GM19463 (cell line): ENCODE measurements around the gene PNKD.
"Not testable (repeated sequence)": the region's sequence is repeated elsewhere in the genome, so short reads cannot be mapped to it uniquely, and the experiment has no call there.

ENCODE experiments used
- ATAC-seq: cut with Tn5 transposase; IDR thresholded peaks from one replicate; pipeline ENCODE4 v1.9.1; 2021; ENCODE audit warnings: mild to moderate bottlenecking, moderate library complexity; ENCODE audit not compliant: unreplicated experiment

Gene PNKD

GRCh38 chr2:218314764-218315163 lies 44.4 kb downstream of the PNKD start:
- ATAC-seq, result not testable (repeated sequence)

GRCh38 chr2:218315397-218315796 lies 45.1 kb downstream of the PNKD start:
- ATAC-seq, result no peak

GRCh38 chr2:218317303-218317630 lies 46.9 kb downstream of the PNKD start:
- ATAC-seq, result no peak

GRCh38 chr2:218317835-218318234 lies 47.5 kb downstream of the PNKD start:
- no peak for ATAC-seq

DNA sequence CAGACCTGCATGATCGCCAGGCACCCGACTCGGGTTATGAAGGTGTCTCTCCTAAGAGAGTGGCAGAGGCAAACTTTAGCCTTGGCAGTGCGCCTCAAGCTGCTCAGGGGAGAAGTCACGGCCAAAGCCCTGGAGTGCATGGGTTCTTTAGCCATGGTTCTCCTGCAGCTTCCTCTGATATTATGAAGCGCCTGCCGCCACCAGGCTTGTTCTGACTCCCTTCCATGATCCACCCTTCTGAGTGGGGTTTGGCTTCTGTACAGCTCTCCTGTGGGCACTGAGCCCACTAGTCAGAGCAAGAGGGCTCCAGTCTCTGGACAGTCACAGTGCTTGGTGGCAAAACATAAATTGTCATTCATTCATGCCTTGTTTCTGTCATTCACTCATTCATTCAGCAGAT lies 47.9 kb downstream of the PNKD start:
- ATAC-seq, result no peak

DNA sequence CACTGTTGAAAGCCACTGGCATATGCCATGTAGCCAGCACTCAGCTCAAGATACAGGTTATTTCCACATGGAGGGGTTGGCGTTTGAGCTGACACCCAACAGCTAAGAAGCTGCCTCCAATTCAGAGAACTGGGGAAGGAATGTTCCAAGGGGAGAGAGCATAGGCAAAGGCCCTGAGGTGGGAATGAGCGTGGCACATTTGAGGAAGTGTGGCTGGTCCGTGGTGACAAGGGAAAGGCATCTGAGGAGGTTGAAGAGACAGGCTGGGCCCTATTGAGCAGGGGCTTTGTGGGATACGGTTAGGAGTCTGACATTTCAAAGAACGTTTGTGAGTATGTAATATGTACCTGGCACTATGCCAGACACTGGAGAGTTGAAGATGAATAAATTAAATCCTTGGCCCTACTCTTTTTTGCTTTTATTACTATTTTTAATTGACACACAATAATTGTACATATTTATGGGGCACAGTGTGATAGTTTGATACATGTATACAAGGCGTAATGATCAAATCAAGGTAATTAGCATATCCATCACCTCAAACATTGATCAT lies 49.6 kb downstream of the PNKD start:
- ATAC-seq, result no peak

GRCh38 chr2:218320704-218321336 lies 50.5 kb downstream of the PNKD start:
- ATAC-seq, result no peak

DNA sequence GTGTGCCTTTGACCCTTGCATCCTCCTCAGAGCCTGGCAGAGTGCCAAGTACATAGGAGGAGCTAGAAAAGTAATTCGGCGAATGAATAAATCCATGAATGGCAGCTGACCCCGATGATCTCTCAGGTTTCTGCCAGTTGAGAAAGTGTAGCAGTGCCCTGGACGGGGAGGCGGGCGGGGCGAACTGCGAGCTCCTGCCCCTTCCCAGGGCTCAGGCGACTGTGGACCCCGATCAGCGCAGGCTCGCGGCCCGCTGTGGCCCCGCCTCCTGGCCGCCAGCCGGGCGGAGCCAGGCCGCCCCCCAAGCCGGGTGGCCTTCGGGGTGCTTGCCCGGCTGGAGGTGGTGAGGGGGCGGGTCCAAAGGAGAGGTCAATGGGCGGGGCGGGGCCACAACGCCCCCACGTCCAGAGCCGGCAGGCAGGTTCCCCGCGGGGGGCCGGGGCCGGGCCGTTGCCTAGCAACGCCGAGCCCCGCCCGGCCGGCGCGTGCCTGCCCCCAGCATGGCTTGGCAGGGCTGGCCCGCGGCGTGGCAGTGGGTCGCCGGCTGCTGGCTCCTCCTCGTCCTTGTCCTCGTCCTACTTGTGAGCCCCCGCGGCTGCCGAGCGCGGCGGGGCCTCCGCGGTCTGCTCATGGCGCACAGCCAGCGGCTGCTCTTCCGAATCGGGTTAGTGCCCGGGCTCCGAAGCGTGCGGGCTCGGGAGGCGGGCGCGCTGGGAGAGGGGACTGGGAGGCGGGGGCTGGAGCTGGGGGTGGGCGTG lies 52.6 kb downstream of the PNKD start:
- peak; percentile 70 for ATAC-seq

GRCh38 chr2:218323526-218324472 lies 53.5 kb downstream of the PNKD start:
- ATAC-seq, result no peak

DNA sequence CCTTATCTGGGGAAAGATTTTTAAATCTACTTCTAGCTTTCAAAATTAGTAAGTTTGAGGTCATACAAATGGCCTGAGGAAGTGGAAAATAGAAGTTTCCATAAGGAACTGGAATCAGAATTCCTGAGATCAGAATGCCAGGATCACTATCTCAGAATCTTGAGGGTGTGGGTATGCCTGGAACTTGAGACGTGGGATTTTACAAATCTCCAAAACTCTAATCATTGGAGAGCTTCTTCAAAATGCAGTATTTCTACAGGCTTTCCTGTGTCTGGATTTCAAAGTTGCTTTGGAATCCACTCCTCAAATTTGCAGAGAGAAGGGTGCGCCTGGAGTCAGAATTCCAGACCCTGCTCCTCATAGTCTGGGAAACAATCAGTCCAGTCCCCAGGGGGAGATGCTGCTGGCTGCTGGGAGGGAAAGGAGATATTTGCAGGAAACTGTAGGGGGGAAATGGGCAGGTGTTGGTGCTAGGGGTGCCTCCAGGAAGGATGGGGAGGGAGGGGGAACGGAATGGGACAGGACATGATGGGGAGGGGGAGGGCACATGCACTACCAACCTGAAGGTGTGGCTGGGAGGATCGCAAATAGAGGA lies 55.3 kb downstream of the PNKD start:
- no peak for ATAC-seq

- ATAC-seq, result no peak
Measured at GRCh38 chr2:218326315-218326714, 56.0 kb downstream of the PNKD start.

GRCh38 chr2:218327451-218328210 lies 57.3 kb downstream of the PNKD start:
- no peak for ATAC-seq

DNA sequence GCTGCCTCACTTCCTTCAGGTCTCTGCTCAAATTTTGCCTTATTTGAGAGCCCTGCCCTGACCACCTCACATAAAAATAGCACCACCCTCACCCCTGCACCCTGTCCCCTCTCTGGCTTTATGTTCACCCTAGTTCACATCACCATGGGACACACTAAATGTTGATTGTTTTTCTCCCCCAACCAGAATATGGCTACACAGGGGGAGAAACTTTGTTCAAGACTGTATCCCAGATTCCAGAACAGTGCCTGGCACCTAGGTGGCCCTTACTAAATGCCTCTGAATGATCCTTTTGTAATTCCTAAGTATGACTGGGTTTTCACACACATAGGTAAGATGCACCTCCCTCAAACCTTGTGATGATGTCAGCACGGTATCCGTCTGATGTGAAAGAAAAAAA lies 58.0 kb downstream of the PNKD start:
- no peak for ATAC-seq

DNA sequence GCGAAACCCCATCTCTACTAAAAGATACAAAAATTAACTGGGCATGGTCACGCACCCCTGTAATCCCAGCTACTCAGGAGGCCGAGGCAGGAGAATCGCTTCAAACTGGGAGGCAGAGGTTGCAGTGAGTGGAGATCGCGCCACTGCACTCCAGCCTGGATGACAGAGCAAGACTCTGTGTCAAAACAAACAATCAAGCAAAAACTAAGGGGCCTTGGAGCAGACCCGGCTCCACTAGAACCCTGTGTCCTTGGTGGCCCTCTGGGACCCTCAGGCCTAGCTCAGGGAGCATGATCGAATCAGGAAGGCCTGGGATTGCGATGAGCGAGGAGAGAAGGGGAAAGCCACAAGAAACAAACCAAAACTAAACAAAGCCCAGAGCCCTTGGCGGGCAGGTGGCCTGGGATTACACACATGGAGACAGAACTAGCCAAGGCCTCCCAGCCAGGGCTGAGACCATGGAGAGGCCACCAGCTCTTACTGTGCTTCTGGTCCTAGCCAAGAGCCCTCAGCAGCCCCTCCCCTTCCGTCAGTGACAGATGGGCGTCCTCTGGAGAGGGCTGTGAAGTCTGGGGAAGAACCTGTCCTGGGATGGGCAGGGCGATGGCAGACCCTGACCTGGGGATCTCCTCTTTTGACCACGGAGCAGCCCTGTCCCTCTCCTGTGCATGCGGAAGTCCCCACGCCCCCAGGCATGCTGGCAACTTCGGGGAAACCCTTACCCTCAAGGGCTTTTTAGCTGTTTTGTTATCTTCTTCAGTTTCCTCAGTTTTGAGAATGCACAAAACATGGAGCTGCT lies 58.9 kb downstream of the PNKD start:
- ATAC-seq, result peak; percentile 45

DNA sequence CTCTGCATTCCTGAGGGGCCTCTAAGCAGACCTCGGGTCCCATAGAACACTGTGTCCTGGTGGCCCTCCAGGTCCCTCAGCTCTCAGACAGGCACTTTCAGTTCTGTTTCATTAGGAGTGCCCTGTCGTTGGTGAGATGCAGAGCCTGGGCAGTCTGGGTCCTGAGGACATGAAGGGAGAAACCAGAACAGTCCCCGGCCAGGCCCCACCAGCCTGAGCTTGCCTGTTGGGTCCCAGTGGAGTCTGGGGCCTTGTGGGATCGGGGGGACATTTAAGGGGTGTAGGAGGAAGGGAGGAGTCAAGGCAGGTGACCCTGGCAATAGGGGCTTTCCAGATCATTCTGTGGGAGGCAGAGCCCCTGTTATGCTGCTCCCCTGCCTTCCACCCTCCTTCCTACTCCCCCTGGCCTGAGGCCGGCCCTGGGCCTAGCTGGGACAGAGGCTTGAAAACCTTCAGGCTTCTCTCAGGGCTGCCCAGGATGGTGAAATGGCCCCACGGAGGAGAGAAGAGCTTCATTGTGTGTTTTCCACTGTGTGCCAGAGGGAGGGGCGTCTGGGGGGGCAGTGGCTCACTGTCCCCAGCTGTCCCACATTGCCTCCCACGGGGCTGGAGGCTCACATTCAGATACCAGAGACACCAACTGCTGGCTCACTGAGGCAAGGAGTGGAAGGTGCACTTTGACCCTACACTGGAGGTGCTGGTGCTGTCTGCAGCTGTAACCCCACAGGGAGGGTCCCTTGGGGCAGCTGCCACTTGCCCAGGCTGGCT lies 59.7 kb downstream of the PNKD start:
- peak; percentile 42 for ATAC-seq

DNA sequence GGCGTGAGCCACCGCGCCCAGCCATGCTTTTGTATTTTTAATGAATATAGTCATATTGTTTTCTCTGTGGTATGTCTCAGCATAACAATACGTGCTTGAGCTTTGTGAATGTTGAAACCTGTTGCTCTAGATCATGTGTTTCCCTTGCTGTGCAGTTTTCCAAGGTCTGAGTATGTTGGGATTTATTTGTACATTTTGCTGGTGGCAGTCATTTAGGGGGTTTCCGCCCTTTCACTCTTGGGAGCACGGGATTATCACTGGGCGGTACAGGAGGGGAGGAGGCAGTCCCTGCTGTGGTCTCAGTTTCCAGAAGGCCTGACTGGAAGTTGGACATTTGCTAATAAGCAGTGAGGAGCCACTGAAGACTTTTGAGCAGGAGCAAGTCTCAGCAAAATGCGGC lies 61.4 kb downstream of the PNKD start:
- ATAC-seq, result no peak

DNA sequence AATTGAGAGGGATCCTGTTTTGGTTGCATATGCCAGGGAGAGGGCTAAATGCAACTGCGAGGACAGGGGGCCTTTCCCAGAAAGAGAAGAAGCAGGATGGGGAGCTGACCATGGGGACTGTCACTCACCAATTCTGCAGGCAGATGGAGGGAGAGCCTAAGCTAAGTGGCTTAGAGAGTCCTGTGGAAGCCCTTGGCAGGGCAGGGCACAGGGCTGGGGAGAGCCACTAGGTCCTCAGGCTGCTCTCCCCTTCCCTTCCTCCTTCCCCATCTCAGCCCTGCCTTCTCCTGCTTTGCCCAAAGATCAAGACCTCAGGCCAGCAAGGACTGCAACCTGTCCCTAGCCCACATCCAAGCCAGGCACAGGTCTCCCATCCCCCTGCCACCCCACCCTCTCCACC lies 62.0 kb downstream of the PNKD start:
- no peak for ATAC-seq

DNA sequence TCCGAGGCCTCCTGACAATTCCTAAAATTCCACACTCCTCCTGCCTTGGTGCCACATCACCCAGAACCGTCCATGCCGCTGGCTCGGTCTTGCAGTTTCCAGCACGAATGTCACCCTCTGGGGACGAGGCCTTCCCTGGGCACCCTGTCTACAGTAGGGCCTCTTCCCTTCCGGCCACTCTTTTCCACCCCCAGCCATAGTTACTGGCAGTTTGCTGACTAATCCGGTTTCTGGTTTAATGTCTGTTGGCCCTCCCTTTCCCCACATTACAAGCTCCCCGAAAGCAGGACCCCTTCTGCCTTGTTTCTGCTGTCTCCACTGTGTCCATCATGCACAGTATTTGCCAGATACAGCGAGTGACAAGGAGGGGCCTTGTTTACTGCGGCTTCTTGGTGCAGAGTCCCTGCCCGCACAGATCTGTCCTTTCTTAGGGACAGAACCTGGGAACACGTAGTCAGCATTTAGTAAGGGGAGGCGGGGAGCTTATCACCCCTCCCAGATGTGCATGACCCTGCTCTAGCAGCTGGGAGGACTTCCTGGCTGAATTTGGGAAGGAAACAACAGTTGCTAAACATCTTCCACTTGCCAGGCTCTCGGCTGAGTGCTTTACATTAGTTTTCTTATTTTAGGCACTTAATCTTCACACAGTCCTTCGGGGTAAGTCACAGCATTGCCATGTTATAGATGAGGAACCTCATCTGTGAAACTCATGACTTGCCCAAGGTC lies 62.8 kb downstream of the PNKD start:
- no peak for ATAC-seq
